ENCODE measurements around the gene ZC3H8.

The ZC3H8 gene

DNA sequence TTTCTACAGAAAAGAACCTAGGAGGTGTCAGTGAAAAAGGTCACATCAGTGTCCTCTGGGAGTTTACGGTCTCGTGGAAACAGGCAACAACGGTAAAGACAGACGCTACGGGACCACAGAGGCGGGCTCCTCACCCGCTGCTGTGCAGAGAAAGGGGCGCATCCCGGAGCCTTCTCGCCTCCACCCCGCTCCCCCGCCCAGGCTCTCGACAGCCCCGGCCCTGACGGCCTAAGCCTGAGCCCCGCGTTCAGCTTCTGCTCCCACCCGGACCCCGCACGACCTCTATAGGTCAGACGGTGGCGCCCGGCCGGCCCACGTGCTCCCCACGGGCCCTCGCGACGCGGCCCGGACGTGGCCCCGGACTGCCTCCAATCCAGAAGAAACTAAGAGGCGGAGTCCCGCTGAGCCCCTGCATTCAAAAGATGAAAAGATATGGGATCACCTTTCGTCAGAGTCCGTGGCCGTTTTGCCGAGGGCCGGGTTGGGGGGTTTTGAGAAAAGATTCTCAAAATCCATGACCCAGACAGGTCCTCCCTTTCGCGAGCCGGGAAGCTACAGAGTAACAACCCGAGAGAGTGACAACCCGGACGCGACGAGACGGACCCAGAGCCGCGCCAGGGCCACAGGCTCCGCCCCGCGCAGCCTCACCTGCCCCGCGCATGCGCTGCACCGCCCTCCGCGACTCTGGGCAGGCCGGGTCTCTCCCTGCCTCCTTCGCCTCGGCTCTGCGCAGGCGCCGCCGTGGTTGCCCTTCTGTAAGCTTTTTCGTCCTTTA lies at the start of gene ZC3H8:
Gene ZC3H8 (minus strand): TSS at position 577 of the 775 bp plus-strand sequence. CDS start 61 bp downstream, at position 516.
- Histone ChIP-seq H3K4me3 (peak within 1 kb of the TSS; percentile 98), H3K27ac (no peak within 1 kb of the TSS), H3K9ac (ENCODE audit: insufficient read length) (peak within 1 kb of the TSS; percentile 87), H3K9me3 (ENCODE audit: low read depth, low read length) (no peaks in the 10 kb centered on the region), H3K36me3 (ENCODE audit: insufficient read depth, low read length) (peaks cover 5% of the 10 kb centered on the region)
- peak; percentile 44 for TF ChIP-seq FOXP2 (optimal IDR thresholded peaks at IDR 0.05; ENCODE audit: control extremely low read depth, extremely low read length, insufficient read depth)
- TF ChIP-seq POLR2AphosphoS5 (IDR thresholded peaks at IDR 0.05; ENCODE audit: borderline replicate concordance, low read depth, low read length) = peak; percentile 86
- no peak for TF ChIP-seq EZH2 (IDR thresholded peaks at IDR 0.05)
- peak; percentile 8 for DNase-seq (ENCODE audit: low read depth, low spot score)

DNA sequence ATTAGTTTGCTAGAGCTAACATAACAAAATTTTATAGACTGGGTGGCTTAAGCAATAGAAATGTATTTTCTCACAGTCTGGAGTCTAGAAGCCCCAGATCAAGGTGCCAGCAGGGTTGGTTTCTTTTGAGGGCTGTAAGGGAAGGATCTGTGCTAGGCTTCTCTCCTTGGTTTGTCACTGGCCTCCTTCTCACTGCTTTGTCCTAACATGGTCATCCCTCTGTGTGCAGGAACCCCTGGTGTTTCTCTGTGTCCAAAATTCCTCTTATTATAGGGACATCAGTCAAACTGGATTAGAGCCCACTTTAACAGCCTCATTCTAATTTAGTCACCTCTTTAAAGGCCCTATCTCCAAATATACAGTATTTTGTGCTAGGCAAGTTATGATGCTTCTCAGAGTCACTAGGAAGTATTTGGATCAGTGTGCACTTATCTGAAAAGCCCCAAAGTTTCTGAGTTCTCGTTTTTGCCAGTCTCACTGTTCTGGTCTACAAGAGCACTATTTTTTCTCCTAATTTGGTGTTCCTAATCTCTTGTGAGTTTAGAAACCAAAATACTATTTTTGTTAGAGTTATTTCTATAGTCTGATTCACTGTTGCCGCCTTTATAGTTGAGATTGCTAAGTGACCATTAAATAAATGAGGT lies 49.6 kb upstream of the ZC3H8 start:
- Histone ChIP-seq H3K36me3 (ENCODE audit: insufficient read depth, low read length) (peaks cover 11% of the 10 kb centered on the region), H3K4me3 (no peak overlapping the region), H3K9ac (ENCODE audit: insufficient read length) (no peak overlapping the region), H3K27ac (no peak overlapping the region), H3K9me3 (ENCODE audit: low read depth, low read length) (no peaks in the 10 kb centered on the region)
- no peak for DNase-seq (ENCODE audit: low read depth, low spot score)
- TF ChIP-seq EZH2 (IDR thresholded peaks at IDR 0.05) (no peak), FOXP2 (optimal IDR thresholded peaks at IDR 0.05; ENCODE audit: control extremely low read depth, extremely low read length, insufficient read depth) (no peak), POLR2AphosphoS5 (IDR thresholded peaks at IDR 0.05; ENCODE audit: borderline replicate concordance, low read depth, low read length) (no peak)

DNA sequence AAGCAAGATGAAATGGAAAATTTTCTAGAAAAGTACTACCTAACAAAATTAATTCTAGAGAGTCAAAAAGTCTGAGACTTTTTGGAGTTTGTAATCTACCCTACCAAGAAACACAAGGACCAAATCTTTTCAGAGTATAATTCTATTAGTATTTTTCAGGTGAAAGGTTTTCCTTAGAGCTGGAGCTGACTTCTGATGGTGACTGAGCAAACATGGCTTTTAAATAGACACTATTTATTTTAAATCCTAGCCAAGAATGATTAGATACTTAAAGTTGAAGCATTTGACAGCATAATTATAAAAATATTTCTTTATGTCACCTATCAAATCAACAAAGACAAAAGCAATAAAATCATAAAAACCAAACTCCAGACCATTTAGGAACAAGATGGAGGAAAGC lies 47.1 kb upstream of the ZC3H8 start:
- DNase-seq (ENCODE audit: low read depth, low spot score) = no peak
- no peak for TF ChIP-seq EZH2 (IDR thresholded peaks at IDR 0.05)
- TF ChIP-seq POLR2AphosphoS5 (IDR thresholded peaks at IDR 0.05; ENCODE audit: borderline replicate concordance, low read depth, low read length) = no peak
- TF ChIP-seq FOXP2 (optimal IDR thresholded peaks at IDR 0.05; ENCODE audit: control extremely low read depth, extremely low read length, insufficient read depth) = no peak
- Histone ChIP-seq H3K27ac (no peak overlapping the region), H3K9me3 (ENCODE audit: low read depth, low read length) (no peaks in the 10 kb centered on the region), H3K4me3 (no peak overlapping the region), H3K9ac (ENCODE audit: insufficient read length) (no peak overlapping the region), H3K36me3 (ENCODE audit: insufficient read depth, low read length) (peaks cover 11% of the 10 kb centered on the region)

DNA sequence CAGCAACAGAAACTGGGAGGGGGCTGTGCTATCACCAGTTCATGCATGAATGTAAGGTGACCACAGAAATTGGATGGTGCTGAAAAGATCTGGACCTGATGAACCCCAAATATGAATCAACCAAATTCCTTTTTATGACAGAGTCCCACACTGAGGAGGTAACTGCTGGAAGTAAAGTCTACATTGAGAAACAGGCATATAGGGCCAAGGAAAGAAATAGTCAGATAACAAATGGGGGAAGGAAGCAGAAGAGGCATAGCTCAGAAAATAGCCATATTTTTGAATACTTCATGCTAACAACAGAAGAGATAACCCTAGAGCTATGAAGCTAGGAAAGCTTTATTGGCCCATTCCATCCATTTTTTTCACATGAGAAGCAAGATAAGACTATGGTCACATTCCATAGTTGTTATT lies 46.3 kb upstream of the ZC3H8 start:
- DNase-seq (ENCODE audit: low read depth, low spot score) = no peak
- no peaks in the 10 kb centered on the region for H3K9me3 ChIP-seq (ENCODE audit: low read depth, low read length)
- H3K9ac ChIP-seq (ENCODE audit: insufficient read length) = no peak overlapping the region
- peaks cover 11% of the 10 kb centered on the region for H3K36me3 ChIP-seq (ENCODE audit: insufficient read depth, low read length)
- H3K27ac ChIP-seq = no peak overlapping the region
- TF ChIP-seq EZH2 (IDR thresholded peaks at IDR 0.05) = no peak
- no peak for TF ChIP-seq FOXP2 (optimal IDR thresholded peaks at IDR 0.05; ENCODE audit: control extremely low read depth, extremely low read length, insufficient read depth)
- TF ChIP-seq POLR2AphosphoS5 (IDR thresholded peaks at IDR 0.05; ENCODE audit: borderline replicate concordance, low read depth, low read length) = no peak
- no peak overlapping the region for H3K4me3 ChIP-seq

GRCh38 chr2:112296407-112296806 lies 41.6 kb upstream of the ZC3H8 start:
- Histone ChIP-seq H3K9me3 (ENCODE audit: low read depth, low read length) (no peaks in the 10 kb centered on the region), H3K4me3 (no peak overlapping the region), H3K9ac (ENCODE audit: insufficient read length) (no peak overlapping the region), H3K27ac (no peak overlapping the region), H3K36me3 (ENCODE audit: insufficient read depth, low read length) (no peaks in the 10 kb centered on the region)
- TF ChIP-seq POLR2AphosphoS5 (IDR thresholded peaks at IDR 0.05; ENCODE audit: borderline replicate concordance, low read depth, low read length) (no peak), EZH2 (IDR thresholded peaks at IDR 0.05) (no peak), FOXP2 (optimal IDR thresholded peaks at IDR 0.05; ENCODE audit: control extremely low read depth, extremely low read length, insufficient read depth) (no peak)
- no peak for DNase-seq (ENCODE audit: low read depth, low spot score)

DNA sequence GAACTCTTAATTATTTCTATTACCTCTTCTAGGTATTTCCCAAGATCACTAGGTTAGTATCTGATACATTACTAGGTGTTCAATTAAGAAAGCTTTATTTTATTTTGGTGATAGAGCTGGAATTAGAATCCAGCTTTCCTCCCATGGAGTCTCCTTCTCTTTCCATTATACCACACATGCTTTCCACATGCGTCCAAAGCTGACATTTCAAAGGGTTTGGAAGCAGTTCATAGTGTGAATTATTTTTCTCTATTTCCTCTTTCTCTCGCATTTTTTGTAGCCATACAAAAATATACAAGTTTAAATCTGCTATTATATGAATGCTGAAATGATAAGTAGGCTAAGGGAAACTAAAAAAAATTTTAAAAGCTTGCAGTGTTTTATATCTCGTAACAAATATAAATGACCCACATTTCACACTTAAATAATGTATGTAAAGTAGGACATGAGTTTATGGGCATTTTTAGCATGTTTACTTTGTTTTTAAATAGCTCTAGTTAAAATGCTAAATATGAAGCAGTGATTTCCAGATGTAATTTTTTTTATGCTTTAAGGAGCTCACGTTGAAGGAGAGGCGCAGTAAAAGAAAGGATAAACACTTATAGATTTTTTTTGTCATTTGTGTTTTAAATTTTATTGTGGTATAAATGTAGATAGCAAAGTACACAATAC lies 40.7 kb upstream of the ZC3H8 start:
- no peak for DNase-seq (ENCODE audit: low read depth, low spot score)
- no peak overlapping the region for H3K4me3 ChIP-seq
- H3K36me3 ChIP-seq (ENCODE audit: insufficient read depth, low read length) = no peaks in the 10 kb centered on the region
- H3K9me3 ChIP-seq (ENCODE audit: low read depth, low read length) = no peaks in the 10 kb centered on the region
- peak overlapping the region; percentile 10 for H3K9ac ChIP-seq (ENCODE audit: insufficient read length)
- TF ChIP-seq EZH2 (IDR thresholded peaks at IDR 0.05) (no peak), POLR2AphosphoS5 (IDR thresholded peaks at IDR 0.05; ENCODE audit: borderline replicate concordance, low read depth, low read length) (no peak), FOXP2 (optimal IDR thresholded peaks at IDR 0.05; ENCODE audit: control extremely low read depth, extremely low read length, insufficient read depth) (no peak)
- no peak overlapping the region for H3K27ac ChIP-seq

DNA sequence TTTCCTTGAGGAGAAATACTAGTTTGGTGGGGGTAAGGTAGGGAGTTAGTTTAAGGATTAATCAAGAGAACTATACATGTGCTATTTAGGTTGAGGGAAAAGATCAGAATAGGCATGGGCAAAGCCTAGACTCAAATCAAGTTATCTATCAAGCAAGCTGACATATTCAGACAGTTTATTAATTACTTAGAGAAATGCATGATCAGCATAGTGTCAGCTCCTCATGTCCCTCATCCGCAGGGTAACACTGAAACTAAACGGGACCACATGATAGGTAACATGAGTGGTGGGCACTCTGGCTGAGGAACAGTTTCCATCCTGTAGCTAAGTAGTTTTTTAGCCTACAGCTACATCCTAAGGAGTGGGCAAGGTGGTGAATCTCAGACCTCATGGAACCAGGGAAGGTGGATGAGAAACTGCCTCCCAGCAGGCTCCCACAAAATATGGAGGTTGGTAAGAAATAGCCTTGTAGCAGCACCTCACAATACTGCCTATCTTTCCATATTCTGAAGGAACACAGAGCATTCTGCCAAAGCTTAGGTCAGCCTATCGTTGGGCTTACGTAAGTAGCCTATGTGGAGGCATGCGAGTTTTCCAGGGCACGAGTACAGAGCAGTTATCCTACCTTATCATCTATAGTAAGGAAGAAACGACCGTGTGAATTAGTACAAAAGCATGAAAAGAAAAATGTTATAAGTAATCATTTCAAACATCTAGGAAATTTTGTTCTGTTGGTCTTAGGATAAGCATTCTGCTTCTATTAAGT lies 39.0 kb upstream of the ZC3H8 start:
- Histone ChIP-seq H3K27ac (no peak overlapping the region), H3K9ac (ENCODE audit: insufficient read length) (no peak overlapping the region), H3K4me3 (no peak overlapping the region), H3K9me3 (ENCODE audit: low read depth, low read length) (no peaks in the 10 kb centered on the region), H3K36me3 (ENCODE audit: insufficient read depth, low read length) (no peaks in the 10 kb centered on the region)
- TF ChIP-seq EZH2 (IDR thresholded peaks at IDR 0.05) (no peak), FOXP2 (optimal IDR thresholded peaks at IDR 0.05; ENCODE audit: control extremely low read depth, extremely low read length, insufficient read depth) (no peak), POLR2AphosphoS5 (IDR thresholded peaks at IDR 0.05; ENCODE audit: borderline replicate concordance, low read depth, low read length) (no peak)
- no peak for DNase-seq (ENCODE audit: low read depth, low spot score)
